Raji (cell line): ENCODE data around the gene LCNL1.

ENCODE experiments used
- POLR2A ChIP-seq: IDR thresholded peaks from 2 replicates; pipeline ENCODE4 v1.6.1; 2011; ENCODE audit warnings: low read depth, low read length, control low read depth; ENCODE audit not compliant: insufficient read depth

The LCNL1 gene

GRCh38 chr9:136985027-136985602 is 2.3 kb downstream of the LCNL1 start:
- TF ChIP-seq POLR2A: no peak

DNA sequence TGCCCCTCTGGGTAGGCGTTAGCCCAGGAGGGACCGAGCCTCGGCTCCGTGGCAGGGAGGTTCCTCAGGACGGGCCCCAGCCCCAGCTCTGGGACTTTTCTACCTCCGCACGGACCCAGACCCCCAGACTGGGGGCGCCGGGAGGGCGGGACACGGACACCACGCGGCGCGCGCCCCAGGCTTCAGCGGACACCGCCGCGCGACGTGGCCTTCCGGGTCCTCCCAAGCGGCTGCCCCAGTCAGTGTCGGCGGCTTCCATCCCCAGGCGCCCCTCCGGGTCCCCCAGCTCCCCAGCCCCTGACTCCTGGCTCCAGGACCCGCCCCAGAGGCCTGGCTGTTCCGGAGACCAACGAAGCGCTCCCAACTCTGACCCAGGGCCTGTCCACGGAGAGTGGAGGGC is 3.1 kb downstream of the LCNL1 start:
- no peak for TF ChIP-seq POLR2A

- no peak for TF ChIP-seq POLR2A
Observed at GRCh38 chr9:136988872-136989271, 6.1 kb downstream of the LCNL1 start.

GRCh38 chr9:136990242-136990911 is 7.6 kb downstream of the LCNL1 start:
- no peak for TF ChIP-seq POLR2A

- peak; percentile 69 for TF ChIP-seq POLR2A
Observed at GRCh38 chr9:136991993-136992818, 9.4 kb downstream of the LCNL1 start, which contains the start of gene PAXX. PAXX (plus strand) TSS chr9:136992422; CDS start chr9:136992444, 22 bp downstream.

GRCh38 chr9:136992819-136993369 is 10.1 kb downstream of the LCNL1 start:
- TF ChIP-seq POLR2A: no peak

- no peak for TF ChIP-seq POLR2A
Observed at GRCh38 chr9:136994180-136994887, 11.5 kb downstream of the LCNL1 start.

DNA sequence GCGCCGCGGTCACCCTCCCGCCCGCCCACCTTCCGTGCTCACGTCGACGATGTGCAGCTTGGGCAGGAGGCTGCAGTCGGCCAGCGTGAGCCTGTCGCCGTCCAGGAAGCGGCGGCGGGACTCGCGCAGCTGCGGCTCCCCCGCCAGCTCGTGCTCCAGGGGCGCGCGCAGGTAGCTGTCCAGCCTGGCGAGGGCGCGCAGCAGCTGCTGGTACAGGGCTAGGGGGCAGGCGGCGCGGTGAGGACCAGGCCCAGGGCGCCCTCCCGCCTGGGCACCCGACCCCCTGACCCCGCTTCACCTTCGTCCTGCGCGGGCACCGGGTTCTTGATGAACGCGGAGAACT is 12.1 kb downstream of the LCNL1 start:
- no peak for TF ChIP-seq POLR2A

- no peak for TF ChIP-seq POLR2A
Observed at GRCh38 chr9:136995362-136995761, 12.6 kb downstream of the LCNL1 start.

- TF ChIP-seq POLR2A: no peak
Observed at GRCh38 chr9:136995772-136996311, 13.0 kb downstream of the LCNL1 start.

- TF ChIP-seq POLR2A: no peak
Observed at GRCh38 chr9:136996361-136997292, 13.8 kb downstream of the LCNL1 start, which contains the start of gene CLIC3. CLIC3 (minus strand) TSS chr9:136996568; CDS start chr9:136996543, 25 bp downstream.

DNA sequence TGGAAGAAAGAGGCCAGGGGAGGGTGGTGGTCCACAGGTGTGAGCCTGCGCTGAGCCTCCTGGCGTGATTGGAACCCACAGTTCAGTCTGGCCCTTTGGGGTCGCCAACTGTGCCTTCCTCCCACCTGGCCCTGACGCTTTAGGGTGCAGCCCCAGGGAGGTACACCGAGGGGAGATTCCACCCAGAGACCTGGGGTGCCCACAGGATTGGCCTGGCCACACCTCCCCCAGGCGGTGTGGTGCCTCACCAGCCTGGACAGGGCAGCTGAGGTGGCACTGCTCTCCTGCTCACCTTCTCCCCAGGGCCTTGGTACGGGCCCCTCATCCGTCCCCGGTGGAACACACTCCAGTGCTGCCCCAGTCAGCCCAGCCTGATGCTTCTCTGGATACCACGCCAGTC is 14.6 kb downstream of the LCNL1 start:
- 0 out of 2 replicates have a peak, but pooled peaks have one; percentile 29 for TF ChIP-seq POLR2A

- no peak for TF ChIP-seq POLR2A
Observed at GRCh38 chr9:136997830-136998234, 15.0 kb downstream of the LCNL1 start.

GRCh38 chr9:137000177-137000930 is 17.6 kb downstream of the LCNL1 start:
- TF ChIP-seq POLR2A: 0 out of 2 replicates have a peak, but pooled peaks have one; percentile 14
